Stimulated activated CD4-positive, alpha-beta T cell treated with anti-CD3 and anti-CD28 coated beads, Interleukin-4, amount 100 ng/mL, for 1 hour (primary cell): ENCODE measurements around the gene CDK5RAP2.

Source experiments
- DNase-seq: peaks from one replicate; pipeline ENCODE4 v3.0.0-alpha.2; 2020

CDK5RAP2 gene

DNA sequence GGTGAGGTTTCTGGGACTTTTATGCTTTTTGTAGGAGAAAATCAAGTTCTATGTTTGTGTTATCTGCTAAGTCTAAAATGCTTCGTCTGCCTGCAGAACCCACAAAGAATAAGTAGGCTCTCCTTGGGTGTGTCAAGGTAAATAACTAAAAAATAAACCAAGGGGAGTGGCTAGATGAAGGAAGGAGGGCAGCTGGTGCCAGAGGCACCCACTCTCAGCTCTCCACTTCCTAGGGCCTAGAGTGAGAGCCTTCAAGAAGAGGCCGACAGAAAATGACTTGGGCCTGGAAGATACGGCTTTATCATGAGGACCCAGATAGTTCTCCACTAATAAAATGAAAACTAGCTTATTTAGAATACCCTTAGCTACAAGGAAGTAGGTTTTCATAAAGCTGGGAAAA lies 147.4 kb downstream of the CDK5RAP2 start:
- DNase-seq = no peak

DNA sequence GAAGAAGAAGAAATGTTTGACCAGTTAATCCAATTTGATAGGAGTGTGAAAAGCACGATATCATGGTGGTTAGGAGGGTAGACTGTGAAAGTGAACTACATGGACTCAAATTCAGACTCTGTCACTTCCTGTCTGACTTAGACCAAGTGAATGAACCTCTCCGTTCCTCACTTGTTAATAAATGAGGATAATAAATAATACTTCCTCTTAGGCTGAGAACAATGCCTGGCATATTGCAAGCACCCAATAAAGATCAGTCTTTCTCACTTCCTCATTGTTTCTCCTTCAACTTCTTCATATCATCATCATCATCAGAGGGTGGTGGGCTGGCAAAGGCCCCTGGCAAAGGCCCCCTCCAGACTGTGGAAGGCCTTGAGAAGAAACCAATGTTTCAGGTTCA lies 148.7 kb downstream of the CDK5RAP2 start:
- no peak for DNase-seq

DNA sequence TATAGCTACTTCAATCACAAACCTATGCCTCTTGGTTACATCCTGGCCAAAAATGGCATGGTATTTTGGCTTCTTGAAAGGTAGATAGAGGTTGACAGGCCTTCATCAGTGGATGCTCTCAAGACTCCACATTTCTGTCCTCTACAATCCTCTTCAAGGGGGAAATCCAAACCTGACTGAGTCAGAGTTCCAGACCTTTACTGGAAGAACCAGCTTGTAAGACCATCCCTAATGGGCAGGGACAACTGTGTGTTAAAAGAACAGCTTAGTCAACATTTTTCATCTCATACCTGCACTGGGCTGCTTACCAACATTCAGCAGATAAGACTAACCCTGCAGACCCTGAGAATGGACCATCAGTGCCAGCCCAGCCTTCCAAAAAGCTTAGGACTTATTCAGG lies 155.7 kb downstream of the CDK5RAP2 start:
- DNase-seq = no peak

DNA sequence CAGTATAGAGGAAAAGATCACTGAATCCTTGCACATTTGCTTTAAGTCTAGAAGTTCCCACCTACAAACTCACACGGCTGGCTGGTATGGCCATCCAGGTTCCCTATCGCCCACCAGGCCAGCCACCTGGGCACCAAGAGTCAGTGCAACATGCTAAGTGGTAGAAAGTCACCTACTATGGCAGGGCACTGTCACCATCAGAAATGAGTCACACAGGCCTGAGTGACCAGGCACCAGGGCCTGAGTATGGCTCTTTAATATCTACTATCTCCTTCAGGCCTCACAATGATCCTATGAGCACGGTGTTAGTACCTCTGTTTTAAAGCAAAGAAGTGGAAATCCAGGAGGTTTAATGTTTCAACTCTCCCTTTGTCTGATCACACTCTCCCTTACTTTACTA lies 156.2 kb downstream of the CDK5RAP2 start:
- DNase-seq = no peak

DNA sequence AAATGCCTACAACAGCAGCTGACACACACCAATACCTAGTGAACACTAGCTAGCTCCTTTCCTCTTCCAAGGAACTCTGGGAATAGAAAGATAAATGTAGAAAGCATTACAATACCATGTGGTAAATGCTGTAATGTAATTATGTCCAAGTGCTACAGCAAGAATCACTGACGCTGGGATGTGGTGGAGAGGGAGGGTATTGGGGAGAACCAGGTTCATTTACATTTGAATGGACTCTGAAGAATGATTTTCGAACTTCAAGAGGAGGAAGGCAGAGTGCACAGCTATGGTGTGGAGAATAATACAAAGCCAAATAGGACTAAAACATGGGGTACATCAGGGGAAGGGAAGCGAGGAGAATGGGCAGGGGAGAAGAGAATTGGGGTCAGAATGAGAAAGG lies 158.0 kb downstream of the CDK5RAP2 start:
- no peak for DNase-seq

DNA sequence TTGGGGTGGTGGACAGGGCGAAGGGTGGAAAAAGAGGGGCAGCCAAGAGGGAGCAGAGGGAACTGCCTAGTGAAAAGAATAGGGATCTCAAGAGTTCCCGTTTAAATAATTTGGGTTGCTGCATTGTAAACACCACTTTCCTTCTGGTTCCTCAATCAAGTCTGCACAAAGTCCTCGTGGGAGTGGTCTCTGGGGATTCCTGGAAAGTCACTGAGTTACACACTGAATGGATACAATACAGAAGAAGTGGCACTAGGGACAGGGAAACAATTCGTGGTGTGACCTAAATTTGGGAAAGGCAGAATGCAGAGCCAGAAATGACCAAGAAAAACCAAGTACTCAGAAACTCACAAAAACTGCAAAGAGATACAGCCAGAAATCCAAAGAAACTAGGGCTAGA lies 161.7 kb downstream of the CDK5RAP2 start:
- DNase-seq = no peak

DNA sequence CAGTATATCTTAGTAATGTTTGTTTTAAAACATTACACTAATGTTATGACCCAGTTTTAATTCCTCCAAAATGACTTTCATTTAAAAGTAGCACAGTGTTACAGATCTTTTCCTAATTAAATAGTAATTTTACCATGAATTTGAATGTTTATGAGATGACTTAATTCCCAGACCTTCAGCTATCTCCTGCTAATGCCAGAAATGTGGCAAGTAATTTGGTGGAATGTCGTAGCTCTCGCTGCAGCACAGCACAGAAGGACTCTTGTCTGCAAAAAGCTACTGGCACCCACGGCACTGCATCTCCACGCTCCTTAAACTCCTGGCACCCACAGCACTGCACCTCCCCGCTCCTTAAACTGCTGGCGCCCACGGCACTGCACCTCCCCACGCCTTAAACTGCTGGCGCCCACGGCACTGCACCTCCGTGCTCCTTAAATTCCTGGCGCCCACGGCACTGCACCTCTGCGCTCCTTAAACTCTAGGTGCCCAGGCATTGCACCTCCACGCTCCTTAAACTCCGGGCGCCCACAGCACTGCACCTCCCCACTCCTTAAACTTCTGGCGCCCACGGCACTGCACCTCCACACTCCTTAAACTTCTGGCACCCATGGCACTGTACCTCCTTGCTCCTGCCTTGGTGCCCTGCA lies 163.1 kb downstream of the CDK5RAP2 start:
- DNase-seq = no peak

DNA sequence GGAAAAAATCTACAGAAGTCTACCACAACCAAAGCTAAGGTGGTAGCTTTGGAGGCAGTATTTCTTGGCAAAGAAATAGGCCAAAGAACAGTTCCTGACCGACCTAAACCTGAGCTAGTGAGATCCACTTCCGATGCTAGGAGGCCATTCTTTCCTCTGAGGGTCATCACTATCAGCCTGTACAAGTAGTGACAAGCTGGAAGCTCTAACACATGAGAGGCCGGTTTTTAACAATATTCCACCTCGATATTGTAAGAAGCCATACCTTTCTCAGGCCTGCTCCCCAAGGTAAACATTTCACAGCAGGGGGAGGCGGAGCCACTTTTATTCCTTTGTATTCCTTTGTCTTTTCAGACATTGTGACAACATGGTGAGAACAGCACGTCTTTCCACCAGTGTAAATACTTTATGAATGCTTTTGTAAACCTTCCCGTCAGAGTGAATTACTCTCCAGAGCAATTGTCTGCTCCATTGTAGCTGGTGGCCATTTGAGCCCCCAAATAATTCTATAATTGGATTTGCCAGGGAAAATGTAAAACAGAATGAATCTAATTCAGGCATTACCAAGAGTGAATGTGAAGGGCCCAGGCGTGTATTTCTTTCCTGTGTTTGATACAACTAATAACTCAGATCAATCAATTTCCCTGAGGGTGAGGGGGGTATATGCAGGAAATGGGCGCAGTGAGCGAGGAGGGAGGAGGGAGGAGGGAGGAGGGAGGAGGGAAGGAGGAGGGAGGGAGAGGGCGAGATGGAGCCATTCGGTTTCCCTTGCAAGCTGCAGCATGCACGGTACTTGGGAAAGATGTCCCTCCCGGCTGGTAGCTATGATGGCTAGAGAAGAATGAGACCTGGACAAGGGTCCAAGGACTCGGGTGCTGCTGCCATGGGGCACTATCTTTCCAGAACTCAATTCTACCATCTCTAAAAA lies 166.6 kb downstream of the CDK5RAP2 start:
- no peak for DNase-seq

DNA sequence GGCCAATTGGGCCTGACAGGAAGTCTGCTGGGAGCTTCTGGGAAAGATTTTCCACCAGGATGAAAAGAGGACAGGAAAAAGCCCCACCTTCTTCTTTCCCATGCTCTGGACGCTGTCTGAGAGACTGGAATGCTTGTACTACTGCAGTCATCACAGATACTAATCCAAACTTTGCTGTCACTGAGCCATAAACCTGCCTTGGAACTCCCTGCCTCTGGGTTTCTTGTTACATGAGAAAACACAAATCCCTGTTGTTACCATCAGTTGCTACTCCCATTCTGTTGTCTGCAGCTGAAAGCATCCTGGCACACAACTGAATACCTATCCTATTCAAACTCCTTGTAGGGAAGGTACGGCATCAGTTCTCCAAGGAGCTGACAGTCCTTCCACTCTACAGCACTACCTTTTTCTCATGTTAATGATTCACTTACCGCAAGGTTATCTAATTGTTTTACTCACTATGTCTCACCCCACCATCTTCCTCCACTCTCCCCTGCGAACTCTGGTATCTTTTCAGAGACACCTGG lies 167.5 kb downstream of the CDK5RAP2 start:
- DNase-seq = no peak

DNA sequence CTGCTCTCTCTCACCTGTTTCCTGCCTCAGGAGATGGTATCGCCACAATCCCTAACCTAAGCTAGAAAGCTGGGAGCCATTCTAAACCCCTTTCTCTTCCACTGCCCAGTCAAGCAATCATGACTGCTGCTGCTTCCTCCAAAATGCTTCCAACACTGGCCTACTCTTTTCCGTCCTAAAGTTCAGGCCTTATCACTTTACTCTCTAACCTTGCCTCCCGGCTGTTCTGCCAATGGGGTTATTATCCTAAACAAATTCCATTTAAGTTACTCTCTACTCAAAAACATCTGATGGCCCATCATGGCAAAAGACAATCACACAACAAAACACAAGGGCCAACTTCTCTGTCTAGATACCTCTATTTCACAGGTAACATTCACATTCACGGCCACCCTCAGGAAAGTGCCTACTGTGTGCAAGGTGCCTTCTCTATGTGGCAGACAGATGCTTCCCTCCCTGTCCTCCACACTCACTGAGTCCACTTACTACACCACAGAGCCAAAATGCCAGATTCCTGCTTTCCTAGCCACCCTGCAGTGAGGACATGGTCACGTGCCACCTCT lies 168.0 kb downstream of the CDK5RAP2 start:
- DNase-seq = no peak

DNA sequence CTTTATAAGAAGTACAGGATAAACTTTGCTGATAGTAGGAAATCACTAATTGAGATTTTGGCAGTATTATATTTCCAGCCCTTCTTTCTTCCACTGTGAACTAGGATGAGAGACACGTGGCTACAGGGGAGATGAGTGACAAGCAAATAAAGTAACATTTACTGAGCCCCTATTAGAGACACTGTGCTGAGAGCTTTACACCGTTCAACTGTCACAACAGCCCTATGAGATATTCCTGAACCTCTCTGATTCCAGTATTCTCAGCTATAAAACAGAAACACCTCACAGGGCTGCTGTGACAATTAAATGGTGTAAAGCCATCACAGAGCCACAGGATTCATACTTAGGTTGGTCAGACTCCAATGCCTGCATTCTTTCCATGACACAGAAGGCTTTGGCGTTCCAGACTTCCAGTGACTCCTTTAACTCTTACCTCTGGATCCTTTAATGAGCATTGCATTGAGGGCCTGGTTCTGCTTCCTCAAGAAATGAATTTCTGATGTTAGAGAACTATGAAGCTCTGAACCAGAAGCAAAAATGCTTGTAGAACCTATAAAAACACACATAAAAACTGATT lies 169.0 kb downstream of the CDK5RAP2 start:
- DNase-seq = no peak

DNA sequence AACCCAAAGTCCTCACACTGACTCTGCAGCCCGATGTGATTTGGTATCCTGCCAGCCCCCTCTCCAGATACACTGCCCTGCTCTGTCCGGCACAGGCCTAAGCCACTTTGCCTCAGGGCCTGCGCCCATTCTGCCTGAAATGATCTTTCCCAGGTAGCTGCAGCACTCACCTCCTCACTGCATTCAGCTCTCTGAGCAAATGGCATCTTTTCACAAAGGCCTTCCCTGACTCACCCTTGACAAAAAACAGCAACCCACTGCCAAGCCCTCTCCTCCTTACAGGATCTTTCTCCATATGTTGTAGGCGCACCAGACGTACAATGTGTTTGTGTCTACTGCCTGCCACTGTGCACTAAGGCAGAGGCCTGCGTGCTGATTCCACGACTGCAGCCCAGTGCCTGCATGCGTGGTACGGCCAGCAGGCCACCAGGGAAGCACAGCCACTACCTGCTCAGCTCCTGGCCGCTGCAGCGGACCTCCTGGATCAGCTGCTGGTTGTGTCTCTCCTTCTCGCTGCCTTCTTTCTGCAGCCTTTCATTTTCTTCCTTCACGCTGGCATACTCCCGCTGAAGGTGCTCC lies 171.2 kb downstream of the CDK5RAP2 start:
- DNase-seq = no peak

DNA sequence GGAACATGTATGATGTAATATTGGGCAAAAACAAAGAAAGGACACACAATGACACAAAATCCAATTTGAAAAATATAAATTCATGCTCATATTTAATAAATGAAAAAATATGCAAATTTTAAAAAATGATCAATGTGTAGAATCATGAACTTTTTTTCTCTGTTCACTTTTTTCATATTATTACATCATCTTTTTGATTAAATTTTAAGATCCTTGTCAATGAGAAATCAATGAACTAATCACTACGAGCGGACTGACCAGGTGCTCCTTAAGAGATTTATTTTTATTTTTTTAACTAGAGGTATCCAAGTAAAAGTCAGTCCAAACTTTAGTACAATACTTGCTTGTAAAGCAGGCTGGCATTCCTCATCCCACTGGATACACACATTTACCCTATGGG lies 174.1 kb downstream of the CDK5RAP2 start:
- DNase-seq = no peak

DNA sequence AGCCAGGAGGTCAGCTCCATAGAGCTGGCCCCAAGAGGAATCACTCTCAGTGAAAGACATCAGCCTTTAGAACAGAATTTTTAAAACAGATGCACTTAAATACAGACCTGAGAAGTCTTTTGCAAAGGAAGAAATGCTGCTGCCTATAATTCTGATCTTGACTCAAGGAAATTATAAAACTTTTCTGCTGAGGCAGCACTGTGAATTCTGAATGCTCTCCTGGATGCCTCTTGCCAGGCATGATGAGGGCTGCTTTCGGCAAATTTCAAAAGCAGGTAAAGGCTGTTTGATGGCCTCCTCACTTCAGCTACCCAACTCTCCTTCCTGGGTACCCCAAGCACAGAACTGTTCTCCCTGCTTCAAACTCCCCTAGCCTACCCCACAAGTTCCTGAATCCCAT lies 174.8 kb downstream of the CDK5RAP2 start:
- no peak for DNase-seq

DNA sequence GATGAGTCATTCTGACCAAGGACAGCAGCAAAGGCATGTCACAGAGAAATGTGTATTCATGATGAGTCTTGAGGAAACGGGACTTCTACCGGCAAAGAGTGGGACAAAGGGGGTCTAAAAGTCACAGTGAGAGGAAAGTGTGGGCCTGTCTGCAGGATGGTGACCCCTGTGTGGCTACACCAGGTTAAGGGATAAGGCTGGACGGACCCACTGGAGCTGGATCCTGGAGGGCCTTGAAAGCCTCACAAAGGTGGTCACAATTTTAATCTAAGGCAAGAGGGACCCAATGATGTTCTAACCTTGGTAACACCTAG lies 176.5 kb downstream of the CDK5RAP2 start:
- no peak for DNase-seq

DNA sequence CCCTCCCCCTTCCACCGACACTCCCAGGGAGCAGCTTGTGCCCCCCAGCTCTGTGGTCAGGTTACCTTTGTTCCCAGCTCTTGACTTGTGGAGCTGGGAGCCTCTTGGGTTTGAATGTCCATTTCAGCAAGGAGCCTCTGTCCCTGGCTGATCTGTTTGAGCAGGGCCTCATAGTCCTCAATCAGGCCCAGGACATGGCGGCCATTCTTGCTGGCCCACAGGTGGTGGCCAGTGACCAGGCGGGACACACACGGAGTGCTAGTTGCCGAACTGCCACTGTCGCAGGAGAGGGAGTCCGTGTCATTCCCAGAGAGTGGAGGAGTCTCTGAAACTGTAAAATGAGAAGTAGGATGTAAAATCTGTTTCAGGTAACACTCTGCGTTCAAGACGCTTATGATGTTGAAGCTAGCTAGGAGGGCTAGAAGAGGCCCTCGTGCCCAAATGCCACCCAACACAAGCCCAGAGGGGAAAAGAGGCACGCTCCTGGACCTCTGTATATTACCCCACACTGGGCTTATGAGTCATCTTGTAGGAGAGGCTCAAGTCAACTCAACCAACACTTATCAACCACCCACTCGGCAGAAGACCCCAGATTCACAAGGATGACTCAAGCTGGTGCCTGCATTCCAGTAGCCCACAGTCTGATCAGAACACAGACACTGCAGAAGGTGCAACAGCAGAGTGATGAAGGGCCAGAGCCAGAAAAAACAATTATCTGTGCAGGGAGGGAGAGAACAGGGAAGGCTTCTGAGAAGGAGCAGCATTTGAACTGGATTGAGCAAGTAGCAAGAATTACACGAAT lies 177.0 kb downstream of the CDK5RAP2 start:
- no peak for DNase-seq

DNA sequence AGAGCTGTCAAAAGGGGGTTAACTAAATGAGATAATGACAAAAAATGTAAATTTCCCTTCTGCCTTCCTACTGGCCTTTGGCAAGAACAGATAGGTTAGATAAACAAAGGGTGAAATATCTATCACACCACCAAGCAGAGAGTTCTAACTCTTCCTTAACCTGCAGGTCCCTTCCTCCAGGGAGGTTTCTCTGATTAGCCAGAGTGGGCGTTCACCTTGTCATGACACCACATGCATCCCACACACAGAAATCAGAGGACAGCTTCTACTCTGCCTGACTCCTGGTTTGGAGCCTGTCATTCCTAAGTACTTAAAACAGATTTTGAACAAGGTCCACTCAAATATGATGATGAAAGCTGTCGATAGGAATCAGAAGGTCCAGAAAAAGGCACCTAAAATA lies 180.0 kb downstream of the CDK5RAP2 start:
- no peak for DNase-seq

DNA sequence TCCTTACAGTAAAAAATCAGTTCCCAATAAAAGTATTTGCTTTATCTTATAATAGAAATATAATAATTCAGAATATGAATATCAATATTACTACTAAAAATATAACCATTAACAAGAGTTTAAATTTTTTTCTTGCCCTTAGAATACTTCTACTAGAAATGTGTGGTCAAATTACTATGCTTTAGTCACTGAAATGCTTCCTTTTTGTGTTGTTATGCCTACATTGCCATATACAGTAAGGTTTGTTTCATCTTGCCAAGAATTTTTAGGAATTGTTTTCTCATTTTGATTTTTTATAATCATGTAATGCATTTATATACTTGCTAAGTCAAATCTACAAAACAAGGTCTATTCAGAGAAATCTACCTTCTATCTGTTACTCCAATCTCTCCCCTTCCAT lies 181.7 kb downstream of the CDK5RAP2 start:
- no peak for DNase-seq

DNA sequence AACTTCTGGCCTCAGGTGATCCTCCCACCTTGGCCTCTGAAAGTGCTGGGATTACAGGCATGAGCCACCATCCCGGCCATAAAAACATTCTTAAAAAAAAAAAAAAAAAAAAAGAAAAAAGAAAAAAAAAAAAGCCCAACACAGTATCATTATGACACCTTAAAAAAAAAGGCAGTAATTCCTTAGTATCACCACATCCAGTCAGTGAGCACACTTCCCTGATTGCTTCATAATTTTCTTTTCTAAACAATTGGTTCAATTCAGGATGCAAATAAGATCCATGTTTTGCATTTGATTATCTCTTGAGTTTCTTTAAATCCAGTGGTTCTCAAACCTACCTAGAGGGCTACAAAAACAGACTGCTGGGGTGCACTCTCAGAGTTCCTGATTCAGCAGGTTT lies 182.5 kb downstream of the CDK5RAP2 start:
- no peak for DNase-seq

DNA sequence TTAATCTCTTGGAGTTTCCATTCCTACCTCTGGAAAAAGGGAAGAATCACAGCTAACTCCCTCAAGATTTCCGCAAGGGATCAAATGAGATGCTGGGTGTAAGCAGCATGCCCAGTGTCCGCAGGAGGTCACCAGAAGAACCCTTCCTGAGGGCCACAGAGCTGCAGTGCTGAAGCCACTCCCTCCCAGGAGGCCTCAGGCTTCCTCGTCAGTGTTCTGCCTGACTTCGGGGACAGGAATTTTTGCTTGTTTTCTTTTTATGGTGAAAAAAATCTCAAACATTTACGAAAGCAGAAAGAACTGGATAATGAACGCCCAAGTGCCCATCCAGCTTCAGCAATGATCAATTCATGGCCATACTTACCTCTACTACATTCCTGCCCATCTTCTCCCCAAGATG lies 183.0 kb downstream of the CDK5RAP2 start:
- no peak for DNase-seq

DNA sequence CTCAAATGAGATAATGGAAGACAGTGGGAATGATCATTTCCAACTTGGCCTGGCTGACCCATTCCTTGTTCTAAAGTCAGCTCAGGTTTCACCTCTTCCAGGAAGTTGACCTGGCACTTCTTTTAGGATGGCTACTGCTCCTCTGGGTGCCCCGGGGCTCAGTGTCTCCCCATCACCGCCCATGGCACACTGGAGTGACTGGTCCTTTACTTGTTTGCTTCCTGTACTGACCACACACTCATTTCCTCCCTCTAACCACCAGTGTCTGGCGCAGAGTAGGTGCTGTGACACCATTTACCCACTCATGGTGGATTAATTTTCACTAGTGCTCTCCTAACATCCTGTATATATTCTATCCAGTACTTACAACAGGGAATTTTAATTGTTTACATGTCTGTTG lies 183.5 kb downstream of the CDK5RAP2 start:
- no peak for DNase-seq

DNA sequence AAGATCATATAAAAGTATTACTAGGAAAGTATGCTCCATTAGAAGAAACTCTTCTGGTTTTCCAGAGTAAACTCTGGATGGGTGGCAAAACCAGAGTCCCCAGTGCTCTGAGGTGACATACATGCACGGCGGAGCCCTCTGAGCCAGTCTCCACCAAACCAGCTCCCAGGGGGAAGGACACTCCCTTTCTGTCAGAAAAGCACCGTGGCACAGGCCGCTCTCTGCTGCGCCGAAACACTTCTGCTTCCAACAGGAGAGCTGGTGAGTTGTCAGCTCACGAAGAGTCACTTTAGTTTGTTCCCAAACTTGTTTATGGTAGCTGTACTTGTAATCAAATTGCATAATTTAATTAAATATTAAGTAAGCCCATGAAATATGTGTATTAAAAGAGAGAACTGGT lies 184.6 kb downstream of the CDK5RAP2 start:
- no peak for DNase-seq
